HG03039 (cell line): ENCODE results near the gene THRB.
A peak's percentile ranks its signal among the peaks of the same experiment; 100 is the strongest.

Source experiments
- ATAC-seq: cut with Tn5 transposase; IDR thresholded peaks from one replicate; pipeline ENCODE4 v1.9.1; 2021; ENCODE audit warnings: mild to moderate bottlenecking, moderate library complexity; ENCODE audit not compliant: unreplicated experiment

THRB gene

GRCh38 chr3:24157106-24157505, 337.5 kb downstream of the THRB start:
- no peak for ATAC-seq

DNA sequence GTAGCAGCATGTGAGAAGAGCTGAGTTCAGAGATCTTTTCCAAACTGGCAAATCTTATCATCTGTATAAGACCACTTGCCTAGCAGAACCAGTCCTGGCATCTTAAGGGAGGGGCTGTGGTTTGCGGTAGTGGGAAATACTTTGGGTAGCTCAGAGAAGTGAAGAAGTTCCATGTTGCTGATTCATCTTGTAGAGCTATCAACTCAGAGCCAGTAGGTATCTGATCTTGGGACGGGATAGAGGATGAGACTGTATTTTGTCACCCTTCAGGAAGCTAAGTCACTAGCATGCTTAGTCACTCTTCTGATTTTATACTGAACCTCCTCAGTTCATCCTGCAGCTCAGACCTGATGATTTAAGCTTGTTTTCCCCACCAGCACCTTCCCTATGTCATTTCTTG, 338.2 kb downstream of the THRB start:
- ATAC-seq = no peak

DNA sequence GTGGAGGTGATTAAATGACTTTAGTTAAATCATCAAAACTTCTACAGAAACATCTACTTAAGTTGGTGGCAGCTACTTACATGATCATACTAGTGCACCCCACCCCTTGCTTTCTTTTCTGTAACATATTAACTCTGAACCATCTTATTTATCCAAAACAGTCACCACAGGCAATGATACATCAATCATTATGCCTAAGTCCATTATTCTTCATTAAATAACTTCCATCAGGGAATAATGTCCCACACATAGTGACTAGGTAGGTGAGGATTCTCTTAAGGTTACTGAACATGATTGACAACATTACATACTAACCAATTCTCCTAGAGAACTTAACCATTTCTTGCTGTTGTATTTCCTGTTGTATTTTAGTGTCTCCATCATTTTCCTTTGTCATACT, 339.4 kb downstream of the THRB start:
- ATAC-seq = no peak

DNA sequence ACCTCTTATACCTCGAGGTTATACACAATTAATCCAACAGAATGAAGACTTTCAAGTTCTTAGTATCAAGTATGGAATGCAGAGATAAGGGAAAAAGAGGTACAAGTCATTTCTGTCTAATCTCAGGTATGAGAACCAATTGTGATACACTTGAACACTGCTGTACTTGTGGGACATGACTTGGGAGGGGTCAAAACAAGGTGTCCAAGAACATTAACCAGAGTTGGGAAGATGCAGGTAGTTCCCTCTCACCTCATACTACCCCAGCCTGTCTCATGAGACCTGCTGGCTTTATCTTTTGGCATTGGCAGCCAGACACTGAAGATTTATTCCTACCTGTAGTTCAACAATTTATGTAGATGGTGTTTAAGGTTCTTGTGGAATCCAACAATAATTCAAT, 339.9 kb downstream of the THRB start:
- peak; percentile 2 for ATAC-seq

GRCh38 chr3:24154013-24154695, 340.5 kb downstream of the THRB start:
- ATAC-seq = peak; percentile 85

GRCh38 chr3:24151594-24151993, 343.1 kb downstream of the THRB start:
- no peak for ATAC-seq

DNA sequence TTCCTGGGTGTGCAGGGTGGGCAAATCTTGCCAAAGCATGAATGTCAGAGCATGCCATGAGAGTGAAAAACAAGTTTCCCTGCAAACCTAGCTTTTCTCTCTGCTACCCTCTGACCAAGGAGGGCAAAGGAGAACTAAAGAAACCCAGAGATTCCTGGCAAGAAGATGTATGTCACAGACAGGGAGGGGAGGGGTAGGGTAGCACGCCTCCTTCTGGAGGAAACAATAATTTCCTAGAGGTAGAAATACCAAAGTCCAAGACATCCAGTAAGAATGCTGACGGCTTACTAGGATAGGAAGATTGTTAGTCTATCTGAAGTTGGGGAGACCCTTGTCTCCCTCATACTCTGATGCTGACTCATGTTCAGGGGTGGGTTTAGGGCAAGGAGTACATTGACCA, 345.6 kb downstream of the THRB start:
- ATAC-seq = no peak

GRCh38 chr3:24145981-24146822, 348.4 kb downstream of the THRB start:
- ATAC-seq = no peak

GRCh38 chr3:24145481-24145880, 349.2 kb downstream of the THRB start:
- no peak for ATAC-seq

GRCh38 chr3:24142127-24142526, 352.5 kb downstream of the THRB start:
- no peak for ATAC-seq

DNA sequence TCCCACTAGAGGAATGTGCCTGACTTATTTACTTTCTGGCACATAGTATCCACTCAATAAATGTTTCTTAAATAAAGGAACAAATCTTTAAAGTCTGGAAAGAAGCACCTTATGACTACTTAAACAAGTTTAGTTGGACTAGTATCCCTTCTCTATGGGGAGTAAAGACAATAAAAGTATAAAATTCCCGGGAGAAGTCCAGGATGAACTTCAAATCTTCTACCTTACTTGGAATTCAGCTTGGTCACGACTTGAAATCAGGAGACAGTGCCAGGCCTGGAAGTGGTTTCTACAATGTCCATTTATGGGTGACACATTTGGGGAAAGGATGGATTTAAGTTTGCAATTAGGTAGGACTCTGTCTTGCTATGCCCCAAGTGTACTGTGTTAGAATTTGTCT, 353.1 kb downstream of the THRB start:
- ATAC-seq = no peak

- ATAC-seq = no peak
These were observed 354.9 kb downstream of the THRB start for GRCh38 chr3:24139463-24140412.

DNA sequence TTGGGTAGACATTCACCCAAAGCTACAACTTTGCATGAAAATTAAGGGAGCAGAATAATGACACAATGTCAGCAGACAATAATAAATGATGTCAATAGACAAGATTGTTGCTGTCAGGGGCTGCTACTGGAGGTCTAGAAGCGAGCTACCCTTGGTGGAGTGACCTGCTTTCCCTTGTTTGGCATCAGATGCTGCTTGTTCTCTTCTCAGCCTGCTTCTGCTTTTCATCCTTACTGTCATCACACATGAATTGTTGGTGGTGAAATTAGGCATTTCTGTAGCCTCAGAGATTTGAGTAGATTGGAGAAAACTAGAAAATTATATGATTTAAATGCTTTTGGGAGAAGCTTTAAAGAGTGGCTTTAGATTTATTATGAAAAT, 355.8 kb downstream of the THRB start:
- no peak for ATAC-seq

DNA sequence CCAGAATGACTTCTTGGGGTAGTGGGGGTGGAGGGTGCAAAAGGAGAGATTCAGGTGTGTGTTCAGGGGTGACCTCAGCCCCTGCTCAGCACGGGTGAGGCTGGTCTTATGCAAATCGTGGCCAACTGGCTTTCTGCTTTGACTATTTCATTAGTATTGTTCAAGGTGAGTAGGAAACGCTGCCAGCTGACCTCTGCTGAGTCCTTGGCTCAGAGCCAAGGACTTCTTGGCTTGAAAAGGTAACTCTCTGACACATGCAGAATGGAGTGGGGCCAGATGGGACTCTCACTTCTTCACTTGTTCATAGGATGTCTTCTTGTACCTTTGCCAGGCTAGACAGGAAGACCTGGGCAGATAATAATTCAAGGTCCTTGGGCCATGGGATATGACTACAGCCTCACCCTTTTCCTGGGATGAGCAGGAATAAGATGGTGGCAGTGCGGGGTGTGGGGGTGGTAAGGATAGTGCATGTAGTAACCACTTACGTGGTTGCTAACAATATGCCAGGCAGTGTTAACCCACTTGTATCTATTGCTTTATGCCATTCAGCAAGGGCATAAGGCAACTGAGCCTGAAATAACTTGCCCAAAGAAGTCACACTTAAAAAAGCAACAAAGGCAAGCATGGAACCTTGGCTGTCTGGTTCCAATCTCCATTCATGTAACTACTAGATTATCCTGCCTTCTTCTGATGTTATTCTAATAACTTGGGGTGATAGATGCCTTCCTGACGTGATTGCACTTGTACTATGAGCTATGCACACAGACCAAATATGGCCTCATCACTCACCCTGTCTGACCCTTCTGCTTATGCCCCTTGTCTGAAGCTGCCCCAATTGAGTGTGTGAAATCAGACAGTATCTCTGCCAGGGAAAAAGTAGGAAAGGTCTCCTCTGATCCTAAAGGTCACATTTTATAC, 356.4 kb downstream of the THRB start:
- no peak for ATAC-seq

DNA sequence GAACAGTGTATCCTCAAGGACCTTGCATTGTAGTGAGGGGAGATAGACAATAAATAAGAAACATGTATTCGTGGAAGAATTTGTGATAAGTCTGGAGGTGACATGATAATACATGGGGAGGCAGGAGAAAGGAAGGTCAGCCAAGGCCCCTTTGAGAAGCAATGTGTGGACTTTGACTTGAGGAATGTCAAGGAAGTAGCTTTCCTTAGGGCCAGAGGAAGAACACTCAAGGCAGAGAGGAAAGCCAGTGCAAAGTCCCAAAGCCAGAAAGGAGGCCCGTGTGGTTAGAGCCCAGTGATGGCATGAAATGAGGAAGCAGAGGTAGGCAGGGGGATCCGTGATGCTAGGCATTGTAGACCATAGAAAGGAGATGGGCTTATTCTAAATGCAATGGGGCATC, 357.3 kb downstream of the THRB start:
- ATAC-seq = no peak

DNA sequence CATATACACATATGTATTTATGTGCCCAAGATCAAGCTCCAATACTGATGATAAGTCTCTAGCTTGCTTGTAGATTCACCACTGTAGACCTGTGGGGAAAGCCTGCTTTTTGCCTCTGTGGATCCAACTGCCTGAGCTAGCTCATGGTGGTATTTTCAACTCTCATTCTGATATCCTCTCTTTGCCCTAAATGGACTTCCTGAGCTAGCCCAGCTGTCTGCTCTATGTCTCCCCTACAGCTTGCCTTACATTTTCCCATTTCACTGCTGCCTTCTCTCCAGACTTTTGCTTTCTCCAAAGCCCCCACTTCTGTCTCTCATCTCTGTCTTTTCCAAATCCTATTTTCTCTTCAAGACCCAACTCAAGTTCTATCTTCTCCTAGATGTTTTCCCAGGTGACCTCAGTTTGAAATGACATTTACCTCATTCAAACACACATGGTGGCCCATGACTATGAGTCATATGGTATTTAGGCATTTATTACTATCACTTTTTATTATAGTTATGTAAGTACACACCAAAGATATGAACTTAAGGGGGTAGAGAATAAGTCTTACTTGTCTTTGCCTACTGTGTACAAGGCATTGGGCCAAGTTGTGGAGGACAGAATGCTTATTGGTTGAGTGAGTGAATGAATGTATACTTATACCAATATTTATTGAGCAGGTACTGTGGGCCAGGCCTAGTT, 357.9 kb downstream of the THRB start:
- no peak for ATAC-seq

DNA sequence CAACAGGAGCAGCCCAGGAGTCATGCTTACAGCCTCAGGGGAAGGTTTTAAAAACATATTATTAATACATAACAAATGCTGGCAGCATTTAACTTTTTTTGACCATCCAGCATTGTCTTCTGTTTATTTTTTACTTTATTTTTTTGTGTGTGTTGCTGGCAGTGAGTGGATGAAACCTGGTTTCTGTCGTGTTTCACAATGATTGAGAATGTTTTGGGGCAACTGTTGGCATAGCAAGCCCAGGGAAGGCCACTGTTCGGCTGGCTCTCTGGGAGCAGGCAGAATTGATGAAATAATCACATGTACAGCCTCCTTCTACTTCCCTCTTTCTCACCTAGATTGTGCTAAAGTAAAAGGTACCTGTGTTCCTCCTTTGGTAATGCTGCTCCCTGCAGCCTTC, 359.4 kb downstream of the THRB start:
- ATAC-seq = no peak

DNA sequence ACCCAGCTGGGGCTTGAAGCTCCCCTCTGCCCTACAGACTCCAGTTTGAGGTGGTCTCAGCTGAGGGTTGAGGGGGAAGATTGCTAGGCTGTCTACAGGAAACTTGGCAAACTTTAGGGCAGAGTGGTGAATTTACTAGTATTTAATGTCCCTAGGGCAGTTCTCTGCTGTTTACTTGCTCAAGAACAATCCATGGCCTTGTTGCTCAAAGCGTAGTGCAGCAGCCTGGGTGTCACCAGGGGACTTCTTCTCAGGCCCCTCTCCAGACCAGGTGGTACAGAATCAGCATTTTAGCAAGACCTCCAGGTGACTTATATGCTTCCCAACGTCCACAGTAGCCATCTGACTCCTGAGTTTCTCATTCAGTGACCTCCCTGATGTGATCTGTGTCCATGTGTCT, 360.7 kb downstream of the THRB start:
- no peak for ATAC-seq

- no peak for ATAC-seq
These were observed 361.2 kb downstream of the THRB start for GRCh38 chr3:24133436-24133835.

- no peak for ATAC-seq
These were observed 365.1 kb downstream of the THRB start for GRCh38 chr3:24129549-24129948.
